ENCODE measurements around the gene PELI2. TPM values are rescaled to one million over a fixed set of nuclear protein-coding genes. Genes with fewer than 3 reads are reported as not detected.

PELI2 gene
- total RNA-seq, 1 donor from 2014 or later, result 33.7 TPM

GRCh38 chr14:56187736-56188135 is 69.5 kb downstream of the PELI2 start:
- Mint-ChIP-seq H3K27ac (no peak overlapping the region), H3K9me3 (no peaks in the 10 kb centered on the region), H3K36me3 (no peaks in the 10 kb centered on the region), H3K4me1 (ENCODE audit: unreplicated experiment) (peaks cover 9% of the 10 kb centered on the region), H3K4me3 (no peak overlapping the region), H3K27me3 (no peaks in the 10 kb centered on the region)
- no peak for TF ChIP-seq CTCF (conservative IDR thresholded peaks at IDR 0.05)
- no peak for DNase-seq (ENCODE audit: extremely low spot score, unreplicated experiment)

- Mint-ChIP-seq H3K36me3 (no peaks in the 10 kb centered on the region), H3K9me3 (no peaks in the 10 kb centered on the region), H3K4me3 (no peak overlapping the region), H3K27ac (no peak overlapping the region), H3K27me3 (no peaks in the 10 kb centered on the region), H3K4me1 (ENCODE audit: unreplicated experiment) (peaks cover 9% of the 10 kb centered on the region)
- no peak for DNase-seq (ENCODE audit: extremely low spot score, unreplicated experiment)
- TF ChIP-seq CTCF (conservative IDR thresholded peaks at IDR 0.05), result no peak
Measured at GRCh38 chr14:56189307-56189706, 71.1 kb downstream of the PELI2 start.

- Mint-ChIP-seq H3K9me3 (no peaks in the 10 kb centered on the region), H3K36me3 (no peaks in the 10 kb centered on the region), H3K27me3 (no peaks in the 10 kb centered on the region), H3K4me3 (no peak overlapping the region), H3K4me1 (ENCODE audit: unreplicated experiment) (peaks cover 21% of the 10 kb centered on the region), H3K27ac (no peak overlapping the region)
- TF ChIP-seq CTCF (conservative IDR thresholded peaks at IDR 0.05), result no peak
- DNase-seq (ENCODE audit: extremely low spot score, unreplicated experiment), result no peak
Measured at GRCh38 chr14:56193347-56193746, 75.1 kb downstream of the PELI2 start.

- Mint-ChIP-seq H3K27me3 (no peaks in the 10 kb centered on the region), H3K4me3 (no peak overlapping the region), H3K9me3 (no peaks in the 10 kb centered on the region), H3K36me3 (no peaks in the 10 kb centered on the region), H3K4me1 (ENCODE audit: unreplicated experiment) (peaks cover 21% of the 10 kb centered on the region), H3K27ac (no peak overlapping the region)
- no peak for TF ChIP-seq CTCF (conservative IDR thresholded peaks at IDR 0.05)
- no peak for DNase-seq (ENCODE audit: extremely low spot score, unreplicated experiment)
Measured at GRCh38 chr14:56194042-56194441, 75.8 kb downstream of the PELI2 start.

GRCh38 chr14:56195223-56195622 is 77.0 kb downstream of the PELI2 start:
- H3K27ac Mint-ChIP-seq, result no peak overlapping the region
- no peaks in the 10 kb centered on the region for H3K9me3 Mint-ChIP-seq
- H3K4me3 Mint-ChIP-seq, result no peak overlapping the region
- H3K27me3 Mint-ChIP-seq, result no peaks in the 10 kb centered on the region
- peaks cover 16% of the 10 kb centered on the region for H3K4me1 Mint-ChIP-seq (ENCODE audit: unreplicated experiment)
- no peak for TF ChIP-seq CTCF (conservative IDR thresholded peaks at IDR 0.05)
- H3K36me3 Mint-ChIP-seq, result no peaks in the 10 kb centered on the region
- DNase-seq (ENCODE audit: extremely low spot score, unreplicated experiment), result no peak

- no peaks in the 10 kb centered on the region for H3K27me3 Mint-ChIP-seq
- no peak for DNase-seq (ENCODE audit: extremely low spot score, unreplicated experiment)
- peaks cover 16% of the 10 kb centered on the region for H3K4me1 Mint-ChIP-seq (ENCODE audit: unreplicated experiment)
- no peak overlapping the region for H3K27ac Mint-ChIP-seq
- no peak for TF ChIP-seq CTCF (conservative IDR thresholded peaks at IDR 0.05)
- no peak overlapping the region for H3K4me3 Mint-ChIP-seq
- no peaks in the 10 kb centered on the region for H3K36me3 Mint-ChIP-seq
- no peaks in the 10 kb centered on the region for H3K9me3 Mint-ChIP-seq
Measured at GRCh38 chr14:56195704-56196103, 77.5 kb downstream of the PELI2 start.

Measured in type B pancreatic cell (in vitro differentiated cells).